Heart left ventricle (tissue), 13 donors: ENCODE results near the gene C19orf81.

Source experiments
- POLR2A ChIP-seq, 2 donors: fragments of 450-650 bp; IDR thresholded peaks; one replicate each; pipeline ENCODE4 v1.6.1; 2017; ENCODE audit warnings: antibody characterized with exemption in 2 of 2, mild to moderate bottlenecking in 2 of 2, moderate library complexity in 2 of 2
- TF ChIP-seq, protein P1 (sequence below), 12 donors: fragments of 200-600 bp; sonication (generic) in 4 of 12; IDR thresholded peaks; one replicate each; pipeline versions ENCODE4 v1.5.0 to v1.8.0; 2018 to 2022; ENCODE audit warnings: antibody characterized with exemption in 12 of 12, mild to moderate bottlenecking in 5 of 12
- donor health status: ischemic (EF 13 %, LVEDD 7.1; RV severe dilation, severe dysfunction).
- donor health status: DM: no; HTN: yes; CAD: no.
- donor health status: DM: no; HTN: no; CAD: no.
- donor health status: ischemic (EF 25% LVEDD 6.9; RV normal size, moderate dysfunction).
- donor health status: ischemic (EF 25% LVEDD 5.7; RV mildly dilated, moderate dysfunction).
- donor health status: ischemic (EF 35%, LVEDD 5.7; RV mildly dilated, moderate dysfunction).
- donor health status: nonischemic (EF 11% LVEDD 7.7; RV severe dilation, severe dysfunction).
- donor health status: DM: yes; HTN: yes; CAD: no.
- donor health status: PGD.
- donor health status: ischemic (EF 29% LVEDD 5.4; RV normal size, mild dysfunction).
- donor health status: nonischemic (EF 23%, LVEDD 6.1; RV moderate dilation, normal function).

- TF ChIP-seq, protein P1, sequence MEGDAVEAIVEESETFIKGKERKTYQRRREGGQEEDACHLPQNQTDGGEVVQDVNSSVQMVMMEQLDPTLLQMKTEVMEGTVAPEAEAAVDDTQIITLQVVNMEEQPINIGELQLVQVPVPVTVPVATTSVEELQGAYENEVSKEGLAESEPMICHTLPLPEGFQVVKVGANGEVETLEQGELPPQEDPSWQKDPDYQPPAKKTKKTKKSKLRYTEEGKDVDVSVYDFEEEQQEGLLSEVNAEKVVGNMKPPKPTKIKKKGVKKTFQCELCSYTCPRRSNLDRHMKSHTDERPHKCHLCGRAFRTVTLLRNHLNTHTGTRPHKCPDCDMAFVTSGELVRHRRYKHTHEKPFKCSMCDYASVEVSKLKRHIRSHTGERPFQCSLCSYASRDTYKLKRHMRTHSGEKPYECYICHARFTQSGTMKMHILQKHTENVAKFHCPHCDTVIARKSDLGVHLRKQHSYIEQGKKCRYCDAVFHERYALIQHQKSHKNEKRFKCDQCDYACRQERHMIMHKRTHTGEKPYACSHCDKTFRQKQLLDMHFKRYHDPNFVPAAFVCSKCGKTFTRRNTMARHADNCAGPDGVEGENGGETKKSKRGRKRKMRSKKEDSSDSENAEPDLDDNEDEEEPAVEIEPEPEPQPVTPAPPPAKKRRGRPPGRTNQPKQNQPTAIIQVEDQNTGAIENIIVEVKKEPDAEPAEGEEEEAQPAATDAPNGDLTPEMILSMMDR (IDR thresholded peaks at IDR 0.05): no peak
- TF ChIP-seq POLR2A (IDR thresholded peaks at IDR 0.05): no peak
These were observed 9.8 kb upstream of the C19orf81 start, which contains the start of gene SYT3 for GRCh38 chr19:50639121-50640112.
